HG02678 (cell line): ENCODE results near the gene C8G.

Experiments used
- ATAC-seq: cut with Tn5 transposase; IDR thresholded peaks from one replicate; pipeline ENCODE4 v1.9.1; 2021; ENCODE audit warnings: mild to moderate bottlenecking, moderate library complexity; ENCODE audit not compliant: unreplicated experiment

The C8G gene

GRCh38 chr9:136952876-136953770 is 8.1 kb downstream of the C8G start:
- no peak for ATAC-seq

- no peak for ATAC-seq
These were observed 8.8 kb downstream of the C8G start for GRCh38 chr9:136953771-136954269.

GRCh38 chr9:136954270-136955083 is 9.4 kb downstream of the C8G start:
- no peak for ATAC-seq

- ATAC-seq = no peak
These were observed 10.3 kb downstream of the C8G start for GRCh38 chr9:136955202-136955942.

GRCh38 chr9:136955943-136956335 is 10.9 kb downstream of the C8G start:
- ATAC-seq = no peak

- ATAC-seq = no peak
These were observed 11.6 kb downstream of the C8G start for GRCh38 chr9:136956604-136957003.

- ATAC-seq = no peak
These were observed 12.4 kb downstream of the C8G start for GRCh38 chr9:136957461-136957860.

- ATAC-seq = no peak
These were observed 12.9 kb downstream of the C8G start for GRCh38 chr9:136957901-136958300.

GRCh38 chr9:136958473-136958872 is 13.4 kb downstream of the C8G start:
- no peak for ATAC-seq

- ATAC-seq = no peak
These were observed 14.1 kb downstream of the C8G start for GRCh38 chr9:136958898-136959850.

GRCh38 chr9:136960212-136960937 is 15.3 kb downstream of the C8G start:
- no peak for ATAC-seq

GRCh38 chr9:136960938-136961275 is 15.9 kb downstream of the C8G start:
- ATAC-seq = no peak

GRCh38 chr9:136961279-136962065 is 16.4 kb downstream of the C8G start:
- no peak for ATAC-seq

- ATAC-seq = no peak
These were observed 17.1 kb downstream of the C8G start for GRCh38 chr9:136962163-136962562.

- ATAC-seq = no peak
These were observed 17.7 kb downstream of the C8G start for GRCh38 chr9:136962701-136963248.

- ATAC-seq = no peak
These were observed 18.3 kb downstream of the C8G start for GRCh38 chr9:136963341-136963740.

GRCh38 chr9:136963751-136964150 is 18.7 kb downstream of the C8G start:
- ATAC-seq = no peak

GRCh38 chr9:136964171-136964689 is 19.2 kb downstream of the C8G start:
- ATAC-seq = no peak
